HepG2 (cell line): ENCODE measurements around the gene RNF114. TPM values are rescaled to one million over a fixed set of nuclear protein-coding genes. Genes with fewer than 3 reads are reported as not detected.

Source experiments
- ADNP ChIP-seq: sonication (generic); formaldehyde crosslinking; IDR thresholded peaks from 2 replicates; pipeline ENCODE4 v1.4.0; 2020; ENCODE audit warnings: missing genetic modification reagents
- ATF4 ChIP-seq, 2 experiments: fragments of 450-650 bp in 1 of 2; sonication (generic) in 1 of 2; formaldehyde crosslinking; IDR thresholded peaks; 2 replicates each; pipeline versions ENCODE4 v1.5.0 to v1.8.0; 2020 to 2022; ENCODE audit warnings: mild to moderate bottlenecking in 1 of 2, missing genetic modification reagents in 1 of 2
- ATF5 ChIP-seq: sonication (generic); formaldehyde crosslinking; IDR thresholded peaks from 2 replicates; pipeline ENCODE4 v1.4.0; 2020; ENCODE audit warnings: mild to moderate bottlenecking, low read depth, missing genetic modification reagents
- DNMT3B ChIP-seq: conservative IDR thresholded peaks from 2 replicates; pipeline ENCODE4 v1.6.1; 2016; ENCODE audit warnings: missing biosample characterization, control low read depth
- E2F1 ChIP-seq: sonication (generic); formaldehyde crosslinking; IDR thresholded peaks from 2 replicates; pipeline ENCODE4 v1.5.0; 2020; ENCODE audit warnings: missing genetic modification reagents
- KDM6A ChIP-seq: IDR thresholded peaks from 2 replicates; pipeline ENCODE4 v1.6.1; 2016; ENCODE audit warnings: low read depth
- MEF2D ChIP-seq: sonication (generic); formaldehyde crosslinking; IDR thresholded peaks from 2 replicates; pipeline ENCODE4 v1.5.1; 2020; ENCODE audit warnings: mild to moderate bottlenecking, missing genetic modification reagents
- MZF1 ChIP-seq: sonication (generic); formaldehyde crosslinking; IDR thresholded peaks from 2 replicates; pipeline ENCODE4 v1.8.1; 2023; ENCODE audit warnings: mild to moderate bottlenecking, missing genetic modification reagents, borderline replicate concordance
- PATZ1 ChIP-seq: sonication (generic); formaldehyde crosslinking; IDR thresholded peaks from 2 replicates; pipeline ENCODE4 v1.4.0; 2020; ENCODE audit warnings: missing genetic modification reagents
- PTBP1 ChIP-seq: fragments of 200-400 bp; formaldehyde crosslinking; IDR thresholded peaks from 2 replicates; pipeline ENCODE4 v1.6.1; 2018; ENCODE audit warnings: low read length, low read depth; ENCODE audit not compliant: poor library complexity, severe bottlenecking
- REXO4 ChIP-seq: sonication (generic); formaldehyde crosslinking; IDR thresholded peaks from 2 replicates; pipeline ENCODE4 v1.8.0; 2022; ENCODE audit warnings: missing genetic modification reagents, mild to moderate bottlenecking, borderline replicate concordance
- RNF2 ChIP-seq: fragments of 450-650 bp; conservative IDR thresholded peaks from 2 replicates; pipeline ENCODE4 v1.6.1; 2016; ENCODE audit warnings: low read depth
- YY1 ChIP-seq: IDR thresholded peaks from 2 replicates; pipeline ENCODE4 v1.6.1; 2011; ENCODE audit warnings: low read length, low read depth, moderate library complexity, mild to moderate bottlenecking; ENCODE audit not compliant: insufficient read depth, insufficient replicate concordance
- ZBTB46 ChIP-seq: sonication (generic); formaldehyde crosslinking; IDR thresholded peaks from 2 replicates; pipeline ENCODE4 v1.4.0; 2020; ENCODE audit warnings: mild to moderate bottlenecking, missing genetic modification reagents, borderline replicate concordance
- ZFP1 ChIP-seq: IDR thresholded peaks from 2 replicates; pipeline ENCODE4 v1.6.1; 2016
- ZFP36L2 ChIP-seq: sonication (generic); formaldehyde crosslinking; IDR thresholded peaks from 2 replicates; pipeline ENCODE4 v1.4.0; 2020; ENCODE audit warnings: missing genetic modification reagents
- ZNF232 ChIP-seq: sonication (generic); formaldehyde crosslinking; IDR thresholded peaks from 2 replicates; pipeline ENCODE4 v1.4.0; 2020; ENCODE audit warnings: missing genetic modification reagents, borderline replicate concordance
- ZNF512 ChIP-seq: sonication (generic); formaldehyde crosslinking; IDR thresholded peaks from 2 replicates; pipeline ENCODE4 v1.4.0; 2020; ENCODE audit warnings: mild to moderate bottlenecking, missing genetic modification reagents
- ZNF784 ChIP-seq: sonication (generic); formaldehyde crosslinking; IDR thresholded peaks from 2 replicates; pipeline ENCODE4 v1.5.1; 2020; ENCODE audit warnings: missing genetic modification reagents, mild to moderate bottlenecking, borderline replicate concordance
- ZSCAN9 ChIP-seq: IDR thresholded peaks from 2 replicates; pipeline ENCODE4 v1.6.1; 2016; ENCODE audit warnings: borderline replicate concordance
- polyA plus RNA-seq, 8 experiments: library from polyadenylated mRNA; depleted of rRNA in 3 of 8; stranded (reverse) in 7 of 8; unstranded in 1 of 8; fragments of >200 nt; fragmentation: Illumina TruSeq in 4 of 8; extraction: Trizol in 4 of 8; gene quantifications; 2 replicates each; pipeline versions ENCODE4 v1.2.1 to v1.2.3, GENCODE V29; 2011 to 2016; ENCODE audit warnings: low read depth in 4 of 8, missing spikeins in 1 of 8, mixed read lengths in 1 of 8; ENCODE audit not compliant: insufficient read depth in 1 of 8
- total RNA-seq, 5 experiments: library from RNA; depleted of rRNA; stranded (reverse); fragments of >200 nt; fragmentation: Illumina TruSeq; extraction: Trizol; gene quantifications; 2 replicates each; pipeline ENCODE4 v1.2.3, GENCODE V29; 2016; ENCODE audit warnings: low read depth in 1 of 5

The RNF114 gene
- total and polyA plus RNA-seq, 2 of the 13 experiments (the other 11 are each of a cell fraction or from before 2014, with no cell fraction given): 119 to 126 TPM

- TF ChIP-seq ZNF512 (CRISPR knock-in tag): no peak
- no peak for TF ChIP-seq E2F1
- TF ChIP-seq DNMT3B (CRISPR knock-in tag): no peak
- TF ChIP-seq PATZ1 (CRISPR knock-in tag): 0 out of 2 replicates have a peak, but pooled peaks have one; percentile 19
- TF ChIP-seq ZFP1 (CRISPR knock-in tag): no peak
- TF ChIP-seq ATF4 (CRISPR knock-in tag; IDR thresholded peaks at IDR 0.05): peak in 1 of 2 experiments; percentile 66; a peak in 1 of 4 replicates
- no peak for TF ChIP-seq RNF2
- TF ChIP-seq YY1: no peak
- TF ChIP-seq ZFP36L2 (CRISPR knock-in tag): no peak
- TF ChIP-seq MZF1 (CRISPR knock-in tag): no peak
- peak; percentile 14; the same call in 1 of the 2 replicates for TF ChIP-seq ZSCAN9 (CRISPR knock-in tag)
- TF ChIP-seq MEF2D (CRISPR knock-in tag): peak; percentile 44; the same call in 1 of the 2 replicates
- no peak for TF ChIP-seq KDM6A (CRISPR knock-in tag)
- TF ChIP-seq ZBTB46: no peak
- no peak for TF ChIP-seq ZNF232 (CRISPR knock-in tag)
- TF ChIP-seq ZNF784 (CRISPR knock-in tag): no peak
- no peak for TF ChIP-seq ADNP (CRISPR knock-in tag)
- no peak for TF ChIP-seq REXO4 (CRISPR knock-in tag)
- no peak for TF ChIP-seq ATF5 (CRISPR knock-in tag)
- TF ChIP-seq PTBP1: no peak
These were observed 36.4 kb upstream of the RNF114 start (continued) for GRCh38 chr20:49899541-49900383.
